A549 (cell line): ENCODE results near the gene SLC14A1. TPM values are rescaled to one million over a fixed set of nuclear protein-coding genes. Genes with fewer than 3 reads are reported as not detected.

ENCODE experiments used
- ATAC-seq, 2 experiments: fragments of 200-7000 bp in 1 of 2; fragments of >200 bp in 1 of 2; cut with Nextera tagmentation in 1 of 2; cut with Tn5 transposase in 1 of 2; 3 replicates each; pipeline versions ENCODE4 v1.8.0 to v1.9.1; 2018 to 2020; ENCODE audit warnings: mild to moderate bottlenecking in 1 of 2, moderate library complexity in 1 of 2
- CTCF ChIA-PET: fragments of 300-600 bp; sonication (Branson Sonifier 250); formaldehyde crosslinking; extraction: SDS; loops from one replicate; lab custom pipeline; 2021; ENCODE audit warnings: antibody characterized with exemption, inconsistent platforms; lab: Yijun Ruan, JAX
- POLR2A ChIA-PET: fragments of 350-600 bp; formaldehyde crosslinking; extraction: SDS; loops from one replicate; lab custom pipeline; 2021; ENCODE audit warnings: antibody characterized with exemption, inconsistent platforms; lab: Yijun Ruan, JAX
- DNase-seq, 2 experiments: peaks; one replicate each; pipeline versions ENCODE4 v3.0.0 to v3.0.0-alpha.2; 2011 to 2016; ENCODE audit warnings: low read depth in 1 of 2, low spot score in 1 of 2
- FAIRE-seq: peaks from 2 replicates; lab custom pipeline; 2011; peaks lifted over from hg19 to GRCh38; lab: Jason Lieb, UNC
- H3K27ac ChIP-seq, 2 experiments: fragments of >200 bp; sonication (Bioruptor Twin); formaldehyde crosslinking; 3 replicates each; pipeline ENCODE4 v1.5.1; 2016 to 2017
- H3K4me1 ChIP-seq: fragments of >200 bp; sonication (Bioruptor Twin); formaldehyde crosslinking; 3 replicates; pipeline ENCODE4 v1.6.1; 2016
- H3K4me2 ChIP-seq: fragments of >200 bp; sonication (Bioruptor Twin); formaldehyde crosslinking; 3 replicates; pipeline ENCODE4 v1.6.1; 2016
- H3K4me3 ChIP-seq: fragments of >200 bp; sonication (Bioruptor Twin); formaldehyde crosslinking; 3 replicates; pipeline ENCODE4 v1.5.1; 2016
- H3K9me3 ChIP-seq: fragments of >200 bp; sonication (Bioruptor Twin); formaldehyde crosslinking; 3 replicates; pipeline ENCODE4 v1.6.1; 2016
- CBX2 ChIP-seq: fragments of 200-600 bp; sonication (generic); IDR thresholded peaks from 2 replicates; pipeline ENCODE4 v1.6.1; 2016; ENCODE audit warnings: low read depth, mild to moderate bottlenecking, borderline replicate concordance
- CBX8 ChIP-seq: fragments of 200-600 bp; sonication (generic); IDR thresholded peaks from 2 replicates; pipeline ENCODE4 v1.6.1; 2016
- CHD4 ChIP-seq: fragments of 200-600 bp; sonication (generic); IDR thresholded peaks from 2 replicates; pipeline ENCODE4 v1.6.1; 2016; ENCODE audit warnings: antibody characterized with exemption, mild to moderate bottlenecking, borderline replicate concordance
- EHF ChIP-seq: fragments of 250-450 bp; sonication (Bioruptor Pico); IDR thresholded peaks from 2 replicates; pipeline ENCODE4 v1.5.0; 2020; ENCODE audit warnings: mild to moderate bottlenecking
- ESRRA ChIP-seq: fragments of 150-350 bp; IDR thresholded peaks from 2 replicates; pipeline ENCODE4 v1.6.1; 2014; ENCODE audit warnings: mild to moderate bottlenecking, low read length, borderline replicate concordance
- GATA3 ChIP-seq: IDR thresholded peaks from 2 replicates; pipeline ENCODE4 v1.6.1; 2012; ENCODE audit warnings: borderline replicate concordance
- HDAC2 ChIP-seq: fragments of 200-600 bp; sonication (generic); IDR thresholded peaks from 2 replicates; pipeline ENCODE4 v1.6.1; 2016
- JUN ChIP-seq, 2 experiments: fragments of >200 bp; sonication (Bioruptor Twin); formaldehyde crosslinking; IDR thresholded peaks; 2 replicates in 1 of 2; 3 replicates in 1 of 2; pipeline ENCODE4 v1.6.1; 2016 to 2017
- KDM1A ChIP-seq: fragments of 200-600 bp; sonication (generic); IDR thresholded peaks from 2 replicates; pipeline ENCODE4 v1.6.1; 2016; ENCODE audit warnings: low read depth, mild to moderate bottlenecking
- MYC ChIP-seq: IDR thresholded peaks from 2 replicates; pipeline ENCODE4 v1.6.1; 2012; ENCODE audit warnings: mild to moderate bottlenecking, inconsistent platforms, low read length, improper control_type of control experiment, borderline replicate concordance
- NFE2L2 ChIP-seq: fragments of 150-350 bp; conservative IDR thresholded peaks from 2 replicates; pipeline ENCODE4 v1.6.1; 2014; ENCODE audit warnings: low read length
- NPAS2 ChIP-seq: fragments of 250-450 bp; sonication (Bioruptor Pico); IDR thresholded peaks from 2 replicates; pipeline ENCODE4 v1.8.0; 2022; ENCODE audit warnings: mild to moderate bottlenecking, moderate library complexity, borderline replicate concordance
- POLR2AphosphoS2 ChIP-seq: conservative IDR thresholded peaks from 2 replicates; pipeline ENCODE4 v1.6.1; 2012; ENCODE audit warnings: low read length, improper control_type of control experiment, inconsistent platforms
- RNF2 ChIP-seq: fragments of 200-600 bp; sonication (generic); IDR thresholded peaks from 2 replicates; pipeline ENCODE4 v1.6.1; 2016; ENCODE audit warnings: low read depth, mild to moderate bottlenecking, antibody characterized with exemption, moderate library complexity, borderline replicate concordance
- SMC3 ChIP-seq: fragments of >200 bp; sonication (Bioruptor Twin); formaldehyde crosslinking; IDR thresholded peaks from 3 replicates; pipeline ENCODE4 v1.6.1; 2018; ENCODE audit warnings: inconsistent platforms
- SREBF2 ChIP-seq: fragments of 450-650 bp; IDR thresholded peaks from 2 replicates; pipeline ENCODE4 v1.6.1; 2014; ENCODE audit warnings: mild to moderate bottlenecking, moderate library complexity
- ZFP36 ChIP-seq: fragments of 450-650 bp; IDR thresholded peaks from 2 replicates; pipeline ENCODE4 v1.6.1; 2014; ENCODE audit warnings: borderline replicate concordance; ENCODE audit not compliant: partially characterized antibody
- WGBS: methylation state at CpG from one replicate; pipeline ENCODE4 v1.1.6; 2017; ENCODE audit errors: missing lambda C conversion rate; 5-methylcytosine and 5-hydroxymethylcytosine counted together
- polyA plus RNA-seq, 4 experiments: library from polyadenylated mRNA; depleted of rRNA in 3 of 4; stranded (reverse); fragments of >200 nt; fragmentation: RNase III in 1 of 4; extraction: RNeasy Plus Mini Kit Qiagen cat#74134 plus additional on column Dnase treatment in 1 of 4; gene quantifications; 2 replicates in 3 of 4; 3 replicates in 1 of 4; pipeline ENCODE4 v1.2.3, GENCODE V29; 2011 to 2017
- TF ChIP-seq, protein P1 (sequence below): fragments of 150-350 bp; IDR thresholded peaks from 2 replicates; pipeline ENCODE4 v1.6.1; 2014; ENCODE audit warnings: low read depth, mild to moderate bottlenecking, low read length
- TF ChIP-seq, protein P2 (sequence below): fragments of >200 bp; sonication (Bioruptor Twin); formaldehyde crosslinking; IDR thresholded peaks from 3 replicates; pipeline ENCODE4 v1.5.1; 2016

The SLC14A1 gene
- polyA plus RNA-seq, 2 of the 4 experiments (the other 2 are of a cell fraction) = 0.23 TPM; not detected in 1

GRCh38 chr18:45690975-45691815 is 32.8 kb upstream of the SLC14A1 start (continued):
- TF ChIP-seq, protein P1, sequence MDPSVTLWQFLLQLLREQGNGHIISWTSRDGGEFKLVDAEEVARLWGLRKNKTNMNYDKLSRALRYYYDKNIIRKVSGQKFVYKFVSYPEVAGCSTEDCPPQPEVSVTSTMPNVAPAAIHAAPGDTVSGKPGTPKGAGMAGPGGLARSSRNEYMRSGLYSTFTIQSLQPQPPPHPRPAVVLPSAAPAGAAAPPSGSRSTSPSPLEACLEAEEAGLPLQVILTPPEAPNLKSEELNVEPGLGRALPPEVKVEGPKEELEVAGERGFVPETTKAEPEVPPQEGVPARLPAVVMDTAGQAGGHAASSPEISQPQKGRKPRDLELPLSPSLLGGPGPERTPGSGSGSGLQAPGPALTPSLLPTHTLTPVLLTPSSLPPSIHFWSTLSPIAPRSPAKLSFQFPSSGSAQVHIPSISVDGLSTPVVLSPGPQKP = no peak

- ChIA-PET CTCF (interaction anchor here (0.7 to 8.6 kb wide), 13 partner anchors 10 to 381 kb away, joined by 3 to 62 read pairs (median 3); no protein-coding TSS in a partner anchor), POLR2A (no interaction called here)
- no peak overlapping the region for H3K4me3 ChIP-seq
- WGBS = 32% methylated on average over 5 of the region's 7 CpGs
- ATAC-seq (0 out of 6 replicates have a peak, but pooled peaks of 1 of the 2 experiments have one; percentile 34), DNase-seq (no peak), FAIRE-seq (no peak)
- H3K9me3 ChIP-seq = no peaks in the 10 kb centered on the region
- H3K4me1 ChIP-seq = no peaks in the 10 kb centered on the region
- no peak for TF ChIP-seq MYC
- 0 out of 6 replicates have a peak overlapping the region, but pooled peaks of 1 of the 2 experiments have one; percentile 22 for H3K27ac ChIP-seq
- H3K4me2 ChIP-seq = no peak overlapping the region
Observed at GRCh38 chr18:45691816-45692179, 32.2 kb upstream of the SLC14A1 start.

DNA sequence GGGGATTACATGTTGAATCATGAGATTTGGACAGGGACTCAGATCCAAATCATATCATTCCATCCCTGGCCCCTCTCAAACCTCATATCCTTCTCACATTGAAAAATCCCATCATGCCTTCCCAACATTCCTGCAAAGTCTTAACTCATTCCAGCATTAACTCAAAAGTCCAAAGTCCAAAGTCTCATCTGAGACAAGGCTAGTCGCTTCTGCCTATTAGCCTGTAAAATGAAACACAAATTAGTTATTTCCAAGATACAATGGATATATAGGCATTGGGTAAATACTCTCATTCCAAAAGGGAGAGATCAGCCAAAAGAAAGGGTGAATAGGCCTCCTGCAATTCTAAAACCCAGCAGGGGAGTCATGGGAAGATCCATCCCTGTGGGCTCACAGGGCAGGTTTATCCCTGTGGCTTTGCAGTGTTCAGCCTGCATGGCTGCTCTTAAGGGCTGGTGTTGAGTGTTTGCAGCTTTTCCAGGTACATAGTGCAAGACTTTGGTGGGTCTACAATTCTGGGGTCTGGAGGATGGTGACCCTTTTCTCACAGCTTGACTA is 21.2 kb upstream of the SLC14A1 start:
- TF ChIP-seq, protein P1 = no peak
- TF ChIP-seq CBX2 (no peak), NPAS2 (CRISPR knock-in tag) (no peak), NFE2L2 (no peak), KDM1A (no peak), ESRRA (no peak), SREBF2 (no peak), CBX8 (no peak), ZFP36 (no peak), SMC3 (no peak), GATA3 (no peak), HDAC2 (no peak), EHF (CRISPR knock-in tag) (no peak), RNF2 (no peak), CHD4 (no peak), JUN (IDR thresholded peaks at IDR 0.05) (no peak), POLR2AphosphoS2 (no peak)
- TF ChIP-seq, protein P2, sequence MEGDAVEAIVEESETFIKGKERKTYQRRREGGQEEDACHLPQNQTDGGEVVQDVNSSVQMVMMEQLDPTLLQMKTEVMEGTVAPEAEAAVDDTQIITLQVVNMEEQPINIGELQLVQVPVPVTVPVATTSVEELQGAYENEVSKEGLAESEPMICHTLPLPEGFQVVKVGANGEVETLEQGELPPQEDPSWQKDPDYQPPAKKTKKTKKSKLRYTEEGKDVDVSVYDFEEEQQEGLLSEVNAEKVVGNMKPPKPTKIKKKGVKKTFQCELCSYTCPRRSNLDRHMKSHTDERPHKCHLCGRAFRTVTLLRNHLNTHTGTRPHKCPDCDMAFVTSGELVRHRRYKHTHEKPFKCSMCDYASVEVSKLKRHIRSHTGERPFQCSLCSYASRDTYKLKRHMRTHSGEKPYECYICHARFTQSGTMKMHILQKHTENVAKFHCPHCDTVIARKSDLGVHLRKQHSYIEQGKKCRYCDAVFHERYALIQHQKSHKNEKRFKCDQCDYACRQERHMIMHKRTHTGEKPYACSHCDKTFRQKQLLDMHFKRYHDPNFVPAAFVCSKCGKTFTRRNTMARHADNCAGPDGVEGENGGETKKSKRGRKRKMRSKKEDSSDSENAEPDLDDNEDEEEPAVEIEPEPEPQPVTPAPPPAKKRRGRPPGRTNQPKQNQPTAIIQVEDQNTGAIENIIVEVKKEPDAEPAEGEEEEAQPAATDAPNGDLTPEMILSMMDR = no peak
- Histone ChIP-seq H3K27ac (no peak overlapping the region), H3K4me1 (no peaks in the 10 kb centered on the region), H3K4me2 (no peak overlapping the region), H3K4me3 (no peak overlapping the region), H3K9me3 (no peaks in the 10 kb centered on the region)
- CTCF ChIA-PET = no interaction called here
- no peak for FAIRE-seq
- WGBS = 73% methylated on average over 1 of the region's 1 CpG
- POLR2A ChIA-PET = no interaction called here
- DNase-seq = no peak
- ATAC-seq = no peak
